HG03457 (cell line): ENCODE data around the gene SLC16A6.
A peak's percentile ranks its signal among the peaks of the same experiment; 100 is the strongest.
"Not testable (repeated sequence)": the region's sequence is repeated elsewhere in the genome, so short reads cannot be mapped to it uniquely, and the experiment has no call there.

Experiments
- ATAC-seq: cut with Tn5 transposase; IDR thresholded peaks from one replicate; pipeline ENCODE4 v1.9.1; 2021; ENCODE audit warnings: moderate number of reproducible peaks; ENCODE audit not compliant: unreplicated experiment

The SLC16A6 gene

GRCh38 chr17:68290955-68291835, at the start of gene SLC16A6, which contains the start of gene ARSG:
SLC16A6 (minus strand) TSS chr17:68291127; CDS start chr17:68278320, 12,807 bp downstream.
ARSG (plus strand) TSS chr17:68291495; CDS start chr17:68307494, 15,999 bp downstream.
- peak; percentile 42 for ATAC-seq

GRCh38 chr17:68334393-68334792, 43.5 kb upstream of the SLC16A6 start:
- ATAC-seq = no peak

GRCh38 chr17:68331932-68332331, 41.0 kb upstream of the SLC16A6 start:
- not testable (repeated sequence) for ATAC-seq

- ATAC-seq = no peak
Observed at GRCh38 chr17:68329331-68329730, 38.4 kb upstream of the SLC16A6 start.

GRCh38 chr17:68328676-68329075, 37.7 kb upstream of the SLC16A6 start:
- ATAC-seq = no peak

GRCh38 chr17:68327823-68328557, 37.1 kb upstream of the SLC16A6 start:
- ATAC-seq = no peak

GRCh38 chr17:68326681-68327080, 35.8 kb upstream of the SLC16A6 start:
- no peak for ATAC-seq

- ATAC-seq = no peak
Observed at GRCh38 chr17:68325961-68326360, 35.0 kb upstream of the SLC16A6 start.

GRCh38 chr17:68324654-68325336, 33.9 kb upstream of the SLC16A6 start:
- ATAC-seq = no peak

GRCh38 chr17:68324114-68324513, 33.2 kb upstream of the SLC16A6 start:
- ATAC-seq = no peak

- no peak for ATAC-seq
Observed at GRCh38 chr17:68322630-68323029, 31.7 kb upstream of the SLC16A6 start.

- no peak for ATAC-seq
Observed at GRCh38 chr17:68321556-68321954, 30.6 kb upstream of the SLC16A6 start.

- ATAC-seq = no peak
Observed at GRCh38 chr17:68320943-68321555, 30.1 kb upstream of the SLC16A6 start.

- ATAC-seq = no peak
Observed at GRCh38 chr17:68320311-68320865, 29.5 kb upstream of the SLC16A6 start.

GRCh38 chr17:68319410-68320162, 28.7 kb upstream of the SLC16A6 start:
- no peak for ATAC-seq

- ATAC-seq = no peak
Observed at GRCh38 chr17:68318103-68318991, 27.4 kb upstream of the SLC16A6 start.

GRCh38 chr17:68317458-68317857, 26.5 kb upstream of the SLC16A6 start:
- ATAC-seq = no peak

- ATAC-seq = no peak
Observed at GRCh38 chr17:68315930-68316329, 25.0 kb upstream of the SLC16A6 start.
